HepG2 (cell line): ENCODE measurements around the gene CD7. TPM values are rescaled to one million over a fixed set of nuclear protein-coding genes. Genes with fewer than 3 reads are reported as not detected.
A peak's percentile ranks its signal among the peaks of the same experiment; 100 is the strongest.

Experiments
- ATAC-seq: fragments of 200-7000 bp; cut with Tn5 transposase; 3 replicates; pipeline ENCODE4 v1.9.1; 2020; ENCODE audit warnings: mild to moderate bottlenecking, moderate library complexity
- BruUV-seq: library from RNA; stranded (reverse); fragments of 400-500 nt; replicated peaks from 2 replicates; lab custom pipeline; 2021; lab: Mats Ljungman, UMichigan
- CTCF ChIA-PET: fragments of 300-600 bp; formaldehyde crosslinking; extraction: SDS; loops from one replicate; lab custom pipeline; 2021; ENCODE audit warnings: low total read pairs, inconsistent platforms, low intra/inter-chr PET ratio; lab: Yijun Ruan, JAX
- POLR2A ChIA-PET: fragments of 350-600 bp; sonication (Branson Sonifier 250); formaldehyde crosslinking; loops from one replicate; lab custom pipeline; 2020; ENCODE audit warnings: antibody characterized with exemption, inconsistent platforms; lab: Yijun Ruan, JAX
- DNase-seq: peaks from one replicate; pipeline ENCODE4 v3.0.0-alpha.2; 2015; ENCODE audit warnings: low spot score
- FAIRE-seq: peaks from 3 replicates; lab custom pipeline; 2011; peaks lifted over from hg19 to GRCh38; lab: Jason Lieb, UNC
- H2AFZ ChIP-seq: one replicate; pipeline ENCODE4 v1.6.1; 2011; ENCODE audit warnings: low read length, inconsistent platforms
- H3K27ac ChIP-seq: fragments of 300-600 bp; 3 replicates; pipeline ENCODE4 v1.8.0; 2011; ENCODE audit warnings: mixed run types, mild to moderate bottlenecking, mixed read lengths, low read length, inconsistent platforms; ENCODE audit not compliant: insufficient read depth; ENCODE audit errors: extremely low read length
- H3K27me3 ChIP-seq, 2 experiments: fragments of 200-600 bp in 1 of 2; 2 replicates in 1 of 2; 3 replicates in 1 of 2; pipeline versions ENCODE4 v1.6.0 to v1.8.0; 2011; ENCODE audit warnings: low read length in 2 of 2, mild to moderate bottlenecking in 2 of 2, moderate library complexity in 2 of 2, inconsistent platforms in 1 of 2; ENCODE audit not compliant: insufficient read depth in 2 of 2, control insufficient read depth in 1 of 2
- H3K36me3 ChIP-seq, 2 experiments: fragments of 200-600 bp in 1 of 2; replicated peaks in 1 of 2; 2 replicates in 1 of 2; 3 replicates in 1 of 2; pipeline versions ENCODE4 v1.5.1 to v1.8.0; 2011; ENCODE audit warnings: low read length in 2 of 2, inconsistent platforms in 1 of 2; ENCODE audit not compliant: insufficient read depth in 2 of 2, control insufficient read depth in 1 of 2
- H3K4me1 ChIP-seq: 2 replicates; pipeline ENCODE4 v1.5.1; 2012; ENCODE audit warnings: low read length, inconsistent platforms; ENCODE audit not compliant: insufficient read depth
- H3K4me2 ChIP-seq: 2 replicates; pipeline ENCODE4 v1.6.0; 2011; ENCODE audit warnings: low read depth, low read length, inconsistent platforms
- H3K4me3 ChIP-seq, 3 experiments: fragments of 200-600 bp in 1 of 3; sonication (generic), shearing (Covaris generic) in 1 of 3; replicated peaks in 1 of 3; 2 replicates each; pipeline ENCODE4 v1.5.1; 2011 to 2016; ENCODE audit warnings: low read length in 3 of 3, inconsistent platforms in 2 of 3, low read depth in 2 of 3, mild to moderate bottlenecking in 2 of 3, control low read depth in 1 of 3, mixed read lengths in 1 of 3; ENCODE audit not compliant: insufficient read depth in 1 of 3
- H3K79me2 ChIP-seq: one replicate; pipeline ENCODE4 v1.6.1; 2011; ENCODE audit warnings: low read length, inconsistent platforms; ENCODE audit not compliant: insufficient read depth
- H3K9ac ChIP-seq: 2 replicates; pipeline ENCODE4 v1.6.0; 2011; ENCODE audit warnings: mild to moderate bottlenecking, low read depth, low read length, inconsistent platforms; ENCODE audit not compliant: insufficient read depth
- H3K9me3 ChIP-seq: 2 replicates; pipeline ENCODE4 v1.5.1; 2012; ENCODE audit warnings: mild to moderate bottlenecking, low read length
- H4K20me1 ChIP-seq: 2 replicates; pipeline ENCODE4 v1.6.0; 2011; ENCODE audit warnings: inconsistent platforms, mild to moderate bottlenecking, low read length, moderate library complexity; ENCODE audit not compliant: insufficient read depth
- AFF4 ChIP-seq: sonication (generic); formaldehyde crosslinking; IDR thresholded peaks from 2 replicates; pipeline ENCODE4 v1.4.0; 2020; ENCODE audit warnings: missing genetic modification reagents
- AGO2 ChIP-seq: fragments of 200-400 bp; formaldehyde crosslinking; optimal IDR thresholded peaks from 2 replicates; pipeline ENCODE3; 2017; ENCODE audit warnings: mild to moderate bottlenecking, low read depth, low read length, moderate library complexity
- ARHGAP35 ChIP-seq: sonication (generic); formaldehyde crosslinking; IDR thresholded peaks from 2 replicates; pipeline ENCODE4 v1.9.0; 2022; ENCODE audit warnings: mild to moderate bottlenecking, inconsistent platforms, moderate library complexity, missing genetic modification reagents, borderline replicate concordance
- HNF1B ChIP-seq: sonication (generic); formaldehyde crosslinking; IDR thresholded peaks from 2 replicates; pipeline ENCODE4 v1.5.1; 2020; ENCODE audit warnings: mild to moderate bottlenecking, moderate library complexity, missing genetic modification reagents
- POLR2A ChIP-seq, 2 experiments: IDR thresholded peaks; 2 replicates each; pipeline ENCODE4 v1.6.1; 2011; ENCODE audit warnings: low read depth in 2 of 2, low read length in 2 of 2, mild to moderate bottlenecking in 1 of 2, moderate library complexity in 1 of 2; ENCODE audit not compliant: insufficient read depth in 1 of 2
- POLR2AphosphoS5 ChIP-seq: IDR thresholded peaks from 2 replicates; pipeline ENCODE4 v1.6.1; 2012; ENCODE audit warnings: low read depth, low read length
- RBFOX2 ChIP-seq: fragments of 200-400 bp; formaldehyde crosslinking; IDR thresholded peaks from 2 replicates; pipeline ENCODE4 v1.6.1; 2017; ENCODE audit warnings: low read depth, mild to moderate bottlenecking, low read length
- RBM22 ChIP-seq: fragments of 200-400 bp; formaldehyde crosslinking; optimal IDR thresholded peaks from 2 replicates; pipeline ENCODE3; 2017; ENCODE audit warnings: mild to moderate bottlenecking, low read length, moderate library complexity
- TRIM24 ChIP-seq: sonication (generic); formaldehyde crosslinking; IDR thresholded peaks from 2 replicates; pipeline ENCODE4 v1.8.0; 2022; ENCODE audit warnings: mild to moderate bottlenecking, missing genetic modification reagents
- UBTF ChIP-seq: sonication (generic); formaldehyde crosslinking; IDR thresholded peaks from 2 replicates; pipeline ENCODE4 v1.4.0; 2020; ENCODE audit warnings: mild to moderate bottlenecking, missing genetic modification reagents
- ZNF205 ChIP-seq: IDR thresholded peaks from 2 replicates; pipeline ENCODE4 v1.6.1; 2018; ENCODE audit warnings: missing biosample characterization, missing genetic modification reagents
- ZNF598 ChIP-seq: sonication (generic); formaldehyde crosslinking; IDR thresholded peaks from 2 replicates; pipeline ENCODE4 v1.5.1; 2020; ENCODE audit warnings: mild to moderate bottlenecking, missing genetic modification reagents, borderline replicate concordance
- ZNF605 ChIP-seq: sonication (generic); formaldehyde crosslinking; IDR thresholded peaks from 2 replicates; pipeline ENCODE4 v1.8.0; 2022; ENCODE audit warnings: mild to moderate bottlenecking, missing genetic modification reagents
- ZNF792 ChIP-seq: IDR thresholded peaks from 2 replicates; pipeline ENCODE4 v1.6.1; 2016
- WGBS: methylation state at CpG from one replicate; pipeline ENCODE4 v1.1.6; 2017; ENCODE audit warnings: low lambda C conversion rate; 5-methylcytosine and 5-hydroxymethylcytosine counted together
- in situ Hi-C: cut with HindIII; loops from 2 replicates; pipeline ENCODE4 v1.10.0; 2017; ENCODE audit warnings: low pct_unique_long_range_greater_than_20kb; ENCODE audit not compliant: extremely low pct_ligation_motif_present
- intact Hi-C: fragments of 100-400 bp; cut with micrococcal nuclease; formaldehyde crosslinking; loops from one replicate; pipeline ENCODE4 v1.10.0; 2022; ENCODE audit not compliant: unreplicated experiment
- polyA plus RNA-seq, 8 experiments: library from polyadenylated mRNA; depleted of rRNA in 3 of 8; stranded (reverse) in 7 of 8; unstranded in 1 of 8; fragments of >200 nt; fragmentation: Illumina TruSeq in 4 of 8; extraction: Trizol in 4 of 8; gene quantifications; 2 replicates each; pipeline versions ENCODE4 v1.2.1 to v1.2.3, GENCODE V29; 2011 to 2016; ENCODE audit warnings: low read depth in 4 of 8, missing spikeins in 1 of 8, mixed read lengths in 1 of 8; ENCODE audit not compliant: insufficient read depth in 1 of 8
- total RNA-seq, 5 experiments: library from RNA; depleted of rRNA; stranded (reverse); fragments of >200 nt; fragmentation: Illumina TruSeq; extraction: Trizol; gene quantifications; 2 replicates each; pipeline ENCODE4 v1.2.3, GENCODE V29; 2016; ENCODE audit warnings: low read depth in 1 of 5

The CD7 gene
- total and polyA plus RNA-seq, 2 of the 13 experiments (the other 11 are each of a cell fraction or from before 2014, with no cell fraction given) = 67.6 to 76.4 TPM

GRCh38 chr17:82269882-82270500 is 47.4 kb downstream of the CD7 start:
- Histone ChIP-seq H3K27ac (peak overlapping the region; percentile 90), H3K4me2 (peak overlapping the region; percentile 81; the same call in 1 of the 2 replicates), H3K36me3 (peaks cover 15 to 36% of the 10 kb centered on the region in 2 experiments), H3K27me3 (no peaks in the 10 kb centered on the region; a peak in 1 of 5 replicates), H3K79me2 (peaks cover 73% of the 10 kb centered on the region), H3K4me3 (peak overlapping the region in 1 of 3 experiments; percentile 65; a peak in 1 of 6 replicates), H3K4me1 (peaks cover 83% of the 10 kb centered on the region), H3K9me3 (no peaks in the 10 kb centered on the region), H4K20me1 (peaks cover 72% of the 10 kb centered on the region), H2AFZ (no peak overlapping the region), H3K9ac (peak overlapping the region; percentile 40; the same call in 1 of the 2 replicates)
- FAIRE-seq = no peak
- ChIA-PET CTCF (no interaction called here), POLR2A (interaction anchor here (1.2 to 10.6 kb wide), 7 partner anchors 12 to 34 kb away, joined by 3 to 119 read pairs (median 7); no protein-coding TSS in a partner anchor)
- BruUV-seq = no TSS peak
- in situ Hi-C loops (no loop called here), intact Hi-C loops (no loop called here)
- 89% methylated on average over 13 of the region's 13 CpGs for WGBS
- ATAC-seq = no peak
- DNase-seq = no peak
- TF ChIP-seq TRIM24 (CRISPR knock-in tag) (no peak), POLR2A (IDR thresholded peaks at IDR 0.05; ENCODE audit: insufficient read depth in 1 of 2, low read depth in 2 of 2, low read length in 2 of 2) (peak in 1 of 2 experiments; percentile 29; a peak in 1 of 4 replicates), ZNF598 (CRISPR knock-in tag) (no peak), ZNF205 (CRISPR knock-in tag) (0 out of 2 replicates have a peak, but pooled peaks have one; percentile 3), UBTF (CRISPR knock-in tag) (0 out of 2 replicates have a peak, but pooled peaks have one; percentile 8), POLR2AphosphoS5 (peak; percentile 12; the same call in 1 of the 2 replicates), HNF1B (0 out of 2 replicates have a peak, but pooled peaks have one; percentile 25), ZNF605 (CRISPR knock-in tag) (no peak), RBM22 (peak; percentile 36), ZNF792 (CRISPR knock-in tag) (no peak), AGO2 (peak; percentile 75), AFF4 (CRISPR knock-in tag) (no peak), ARHGAP35 (CRISPR knock-in tag) (0 out of 2 replicates have a peak, but pooled peaks have one; percentile 13), RBFOX2 (peak; percentile 60)
